Measurements from ENCODE around the gene NBR1. TPM values are rescaled to one million over a fixed set of nuclear protein-coding genes. Genes with fewer than 3 reads are reported as not detected.
A peak's percentile ranks its signal among the peaks of the same experiment; 100 is the strongest.
"Not testable (repeated sequence)": the region's sequence is repeated elsewhere in the genome, so short reads cannot be mapped to it uniquely, and the experiment has no call there.

Gene NBR1
- total and polyA plus RNA-seq, 4 experiments from 2014 or later, result 66.1 to 93.2 (median 83.3) TPM

DNA sequence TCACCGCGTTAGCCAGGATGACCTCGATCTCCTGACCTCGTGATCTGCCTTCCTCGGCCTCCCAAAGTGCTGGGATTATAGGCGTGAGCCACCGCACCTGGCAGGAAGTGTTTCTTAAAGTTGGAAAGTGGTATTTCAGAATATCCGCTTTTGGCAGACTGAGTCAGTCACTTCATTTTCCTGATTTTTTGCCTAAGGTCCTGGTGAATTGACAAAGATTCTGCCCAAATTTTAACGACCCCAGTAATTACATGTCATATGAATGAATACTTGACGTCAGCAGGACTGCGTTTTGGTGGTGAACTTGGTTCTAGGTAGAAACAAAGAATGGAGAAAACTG is 41.4 kb upstream of the NBR1 start:
- POLR2A ChIA-PET (ENCODE audit: partially characterized antibody), result no interaction called here
- Histone ChIP-seq H3K4me1 (ENCODE audit: insufficient read depth, low read length) (peaks cover 11% of the 10 kb centered on the region), H3K9me3 (ENCODE audit: control insufficient read depth in 1 of 2, low read length in 2 of 2) (no peaks in the 10 kb centered on the region), H3K27me3 (ENCODE audit: insufficient read depth, low read length) (no peaks in the 10 kb centered on the region), H3K27ac (ENCODE audit: low read depth, low read length) (no peak overlapping the region), H3K36me3 (ENCODE audit: insufficient read depth, low read length) (peaks cover 6% of the 10 kb centered on the region), H3K4me3 (ENCODE audit: low read length in 2 of 2) (no peak overlapping the region)
- Mint-ChIP-seq H3K36me3 (peaks cover 16 to 43% of the 10 kb centered on the region in 2 donors), H3K4me3 (no peak overlapping the region), H3K27me3 (no peaks in the 10 kb centered on the region), H3K27ac (no peak overlapping the region), H3K4me1 (peaks cover 14 to 34% (median 25%) of the 10 kb centered on the region in 4 donors), H3K9me3 (no peaks in the 10 kb centered on the region)
- intact Hi-C loops (cut with micrococcal nuclease), result loop anchor here (5.0 kb wide), 2 partner anchors 83 to 353 kb away; partner anchors contain the start of genes DHX8 and TMEM106A
- DNase-seq, result no peak
- CTCF ChIA-PET (ENCODE audit: partially characterized antibody), result interaction anchor here (0.8 kb wide), 1 partner anchor 123 kb away, joined by 3 read pairs; the partner anchor contains the start of gene IFI35

- no peaks in the 10 kb centered on the region for H3K27me3 ChIP-seq (ENCODE audit: insufficient read depth, low read length)
- no peaks in the 10 kb centered on the region for H3K9me3 Mint-ChIP-seq
- no peaks in the 10 kb centered on the region for H3K9me3 ChIP-seq (ENCODE audit: control insufficient read depth in 1 of 2, low read length in 2 of 2)
- intact Hi-C loops (cut with micrococcal nuclease), result no loop called here
- H3K36me3 Mint-ChIP-seq, result peaks cover 20 to 37% of the 10 kb centered on the region in 2 donors
- peaks cover 6% of the 10 kb centered on the region for H3K36me3 ChIP-seq (ENCODE audit: insufficient read depth, low read length)
- H3K4me1 ChIP-seq (ENCODE audit: insufficient read depth, low read length), result no peaks in the 10 kb centered on the region
- peaks cover 6 to 23% (median 17%) of the 10 kb centered on the region in 4 donors for H3K4me1 Mint-ChIP-seq
- no peak overlapping the region for H3K27ac ChIP-seq (ENCODE audit: low read depth, low read length)
- CTCF ChIA-PET (ENCODE audit: partially characterized antibody), result interaction anchor here (1.6 kb wide), 1 partner anchor 202 kb away, joined by 3 read pairs; no protein-coding TSS in a partner anchor
- no peak overlapping the region for H3K27ac Mint-ChIP-seq
- DNase-seq, result no peak
- H3K4me3 Mint-ChIP-seq, result no peak overlapping the region
- no peaks in the 10 kb centered on the region for H3K27me3 Mint-ChIP-seq
- POLR2A ChIA-PET (ENCODE audit: partially characterized antibody), result no interaction called here
- no peak overlapping the region for H3K4me3 ChIP-seq (ENCODE audit: low read length in 2 of 2)
Measured at GRCh38 chr17:43132117-43132516, 38.9 kb upstream of the NBR1 start.

GRCh38 chr17:43133439-43133838 is 37.6 kb upstream of the NBR1 start:
- H3K27me3 Mint-ChIP-seq; H3K36me3 ChIP-seq (ENCODE audit: insufficient read depth, low read length); H3K4me3 Mint-ChIP-seq; DNase-seq; H3K27me3 ChIP-seq (ENCODE audit: insufficient read depth, low read length); intact Hi-C loops (cut with micrococcal nuclease); H3K9me3 Mint-ChIP-seq; H3K4me1 ChIP-seq (ENCODE audit: insufficient read depth, low read length); H3K4me3 ChIP-seq (ENCODE audit: low read length in 2 of 2); H3K27ac ChIP-seq (ENCODE audit: low read depth, low read length); H3K9me3 ChIP-seq (ENCODE audit: control insufficient read depth in 1 of 2, low read length in 2 of 2): not testable (repeated sequence)
- H3K27ac Mint-ChIP-seq, result peak overlapping the region in 1 of 7 donors; percentile 57
- H3K36me3 Mint-ChIP-seq, result peaks cover 15 to 28% of the 10 kb centered on the region in 2 donors
- ChIA-PET POLR2A (ENCODE audit: partially characterized antibody) (interaction anchor here (0.7 kb wide), 1 partner anchor 9 kb away, joined by 4 read pairs; the partner anchor contains the start of gene BRCA1), CTCF (ENCODE audit: partially characterized antibody) (interaction anchor here (1.6 kb wide), 1 partner anchor 201 kb away, joined by 3 read pairs; no protein-coding TSS in a partner anchor)
- H3K4me1 Mint-ChIP-seq, result peaks cover 3 to 15% (median 10%) of the 10 kb centered on the region in 4 donors

DNA sequence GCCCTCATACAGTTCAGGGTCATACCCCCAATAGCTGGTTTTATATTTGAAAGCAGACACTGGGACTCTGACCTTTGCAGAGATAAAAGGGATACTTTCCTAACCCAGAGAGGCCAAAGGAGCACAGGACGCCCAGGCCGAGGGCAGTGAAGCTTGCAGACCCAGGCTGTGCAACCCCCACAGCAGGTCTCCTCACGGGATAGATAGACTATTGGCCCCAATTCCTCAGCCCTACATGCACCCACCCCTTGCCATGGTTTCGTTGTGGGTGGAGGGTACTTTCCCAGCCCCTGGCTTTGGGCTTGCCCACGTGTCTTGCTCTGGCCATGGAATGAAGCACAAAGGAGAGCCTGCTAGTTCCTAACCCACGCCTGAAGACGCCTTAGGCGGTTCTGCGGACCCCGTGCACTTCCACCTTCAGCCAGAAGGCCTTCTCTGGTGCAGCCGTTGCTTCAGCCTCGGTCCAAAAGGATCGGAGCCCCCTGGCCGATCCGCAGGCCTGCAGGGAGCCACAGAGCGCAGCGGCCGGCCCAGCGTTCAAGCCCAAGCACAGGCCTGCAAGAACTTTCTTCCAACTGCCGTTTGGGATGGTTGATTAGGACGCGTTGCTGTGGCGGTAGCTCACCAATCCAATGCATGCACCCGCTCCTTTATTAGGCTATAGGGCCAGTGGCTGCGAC is 36.1 kb upstream of the NBR1 start:
- no peaks in the 10 kb centered on the region for H3K4me1 ChIP-seq (ENCODE audit: insufficient read depth, low read length)
- H3K27me3 ChIP-seq (ENCODE audit: insufficient read depth, low read length), result no peaks in the 10 kb centered on the region
- intact Hi-C loops (cut with micrococcal nuclease), result no loop called here
- H3K27ac ChIP-seq (ENCODE audit: low read depth, low read length), result no peak overlapping the region
- H3K36me3 ChIP-seq (ENCODE audit: insufficient read depth, low read length), result peaks cover 6% of the 10 kb centered on the region
- H3K4me3 ChIP-seq (ENCODE audit: low read length in 2 of 2), result no peak overlapping the region
- DNase-seq, result no peak
- peaks cover 3 to 14% (median 10%) of the 10 kb centered on the region in 4 donors for H3K4me1 Mint-ChIP-seq
- H3K9me3 ChIP-seq (ENCODE audit: control insufficient read depth in 1 of 2, low read length in 2 of 2), result no peaks in the 10 kb centered on the region
- no peaks in the 10 kb centered on the region for H3K27me3 Mint-ChIP-seq
- no peak overlapping the region for H3K4me3 Mint-ChIP-seq
- no peaks in the 10 kb centered on the region for H3K9me3 Mint-ChIP-seq
- CTCF ChIA-PET (ENCODE audit: partially characterized antibody), result no interaction called here
- H3K36me3 Mint-ChIP-seq, result peaks cover 14 to 20% of the 10 kb centered on the region in 2 donors
- POLR2A ChIA-PET (ENCODE audit: partially characterized antibody), result no interaction called here
- H3K27ac Mint-ChIP-seq, result no peak overlapping the region

- H3K36me3 ChIP-seq (ENCODE audit: insufficient read depth, low read length), result peaks cover 6% of the 10 kb centered on the region
- no peak for DNase-seq
- no peak overlapping the region for H3K27ac Mint-ChIP-seq
- no peaks in the 10 kb centered on the region for H3K27me3 ChIP-seq (ENCODE audit: insufficient read depth, low read length)
- POLR2A ChIA-PET (ENCODE audit: partially characterized antibody), result no interaction called here
- H3K4me3 Mint-ChIP-seq, result no peak overlapping the region
- no peaks in the 10 kb centered on the region for H3K9me3 Mint-ChIP-seq
- H3K9me3 ChIP-seq (ENCODE audit: control insufficient read depth in 1 of 2, low read length in 2 of 2), result no peaks in the 10 kb centered on the region
- no peaks in the 10 kb centered on the region for H3K4me1 ChIP-seq (ENCODE audit: insufficient read depth, low read length)
- H3K4me3 ChIP-seq (ENCODE audit: low read length in 2 of 2), result no peak overlapping the region
- no peak overlapping the region for H3K27ac ChIP-seq (ENCODE audit: low read depth, low read length)
- peaks cover 14 to 20% of the 10 kb centered on the region in 2 donors for H3K36me3 Mint-ChIP-seq
- CTCF ChIA-PET (ENCODE audit: partially characterized antibody), result no interaction called here
- H3K4me1 Mint-ChIP-seq, result peaks cover 3 to 14% (median 10%) of the 10 kb centered on the region in 4 donors
- intact Hi-C loops (cut with micrococcal nuclease), result no loop called here
- no peaks in the 10 kb centered on the region for H3K27me3 Mint-ChIP-seq
Measured at GRCh38 chr17:43135454-43135819, 35.6 kb upstream of the NBR1 start.

- POLR2A ChIA-PET (ENCODE audit: partially characterized antibody), result interaction anchor here (1.3 kb wide), 1 partner anchor 35 kb away, joined by 4 read pairs; the partner anchor contains the start of gene NBR1
- H3K4me1 ChIP-seq (ENCODE audit: insufficient read depth, low read length); CTCF ChIA-PET (ENCODE audit: partially characterized antibody); H3K4me3 ChIP-seq (ENCODE audit: low read length in 2 of 2); H3K4me3 Mint-ChIP-seq; H3K36me3 ChIP-seq (ENCODE audit: insufficient read depth, low read length); H3K9me3 Mint-ChIP-seq; H3K27ac Mint-ChIP-seq; H3K4me1 Mint-ChIP-seq; H3K27me3 Mint-ChIP-seq; H3K27me3 ChIP-seq (ENCODE audit: insufficient read depth, low read length); DNase-seq; H3K27ac ChIP-seq (ENCODE audit: low read depth, low read length); intact Hi-C loops (cut with micrococcal nuclease); H3K9me3 ChIP-seq (ENCODE audit: control insufficient read depth in 1 of 2, low read length in 2 of 2): not testable (repeated sequence)
- H3K36me3 Mint-ChIP-seq, result peaks cover 18% of the 10 kb centered on the region in 2 donors
Measured at GRCh38 chr17:43136574-43136973, 34.4 kb upstream of the NBR1 start.

- CTCF ChIA-PET (ENCODE audit: partially characterized antibody); H3K27ac Mint-ChIP-seq; H3K27me3 ChIP-seq (ENCODE audit: insufficient read depth, low read length); H3K27ac ChIP-seq (ENCODE audit: low read depth, low read length); H3K9me3 Mint-ChIP-seq; H3K27me3 Mint-ChIP-seq; DNase-seq; H3K4me1 Mint-ChIP-seq; H3K4me3 Mint-ChIP-seq; POLR2A ChIA-PET (ENCODE audit: partially characterized antibody); H3K36me3 ChIP-seq (ENCODE audit: insufficient read depth, low read length); H3K4me1 ChIP-seq (ENCODE audit: insufficient read depth, low read length); H3K9me3 ChIP-seq (ENCODE audit: control insufficient read depth in 1 of 2, low read length in 2 of 2); intact Hi-C loops (cut with micrococcal nuclease); H3K4me3 ChIP-seq (ENCODE audit: low read length in 2 of 2): not testable (repeated sequence)
- peaks cover 15 to 18% of the 10 kb centered on the region in 2 donors for H3K36me3 Mint-ChIP-seq
Measured at GRCh38 chr17:43138531-43138930, 32.5 kb upstream of the NBR1 start.
